ENCODE results near the gene POM121L2. TPM values are rescaled to one million over a fixed set of nuclear protein-coding genes. Genes with fewer than 3 reads are reported as not detected.

Gene POM121L2
- total RNA-seq (2014; rRNA removed; shearing (Covaris generic)) (not detected in 2 replicates), polyA plus RNA-seq (2016; fragmentation: Nextera tagmentation; extraction: Ambion mirVana) (not detected in 2 replicates)

DNA sequence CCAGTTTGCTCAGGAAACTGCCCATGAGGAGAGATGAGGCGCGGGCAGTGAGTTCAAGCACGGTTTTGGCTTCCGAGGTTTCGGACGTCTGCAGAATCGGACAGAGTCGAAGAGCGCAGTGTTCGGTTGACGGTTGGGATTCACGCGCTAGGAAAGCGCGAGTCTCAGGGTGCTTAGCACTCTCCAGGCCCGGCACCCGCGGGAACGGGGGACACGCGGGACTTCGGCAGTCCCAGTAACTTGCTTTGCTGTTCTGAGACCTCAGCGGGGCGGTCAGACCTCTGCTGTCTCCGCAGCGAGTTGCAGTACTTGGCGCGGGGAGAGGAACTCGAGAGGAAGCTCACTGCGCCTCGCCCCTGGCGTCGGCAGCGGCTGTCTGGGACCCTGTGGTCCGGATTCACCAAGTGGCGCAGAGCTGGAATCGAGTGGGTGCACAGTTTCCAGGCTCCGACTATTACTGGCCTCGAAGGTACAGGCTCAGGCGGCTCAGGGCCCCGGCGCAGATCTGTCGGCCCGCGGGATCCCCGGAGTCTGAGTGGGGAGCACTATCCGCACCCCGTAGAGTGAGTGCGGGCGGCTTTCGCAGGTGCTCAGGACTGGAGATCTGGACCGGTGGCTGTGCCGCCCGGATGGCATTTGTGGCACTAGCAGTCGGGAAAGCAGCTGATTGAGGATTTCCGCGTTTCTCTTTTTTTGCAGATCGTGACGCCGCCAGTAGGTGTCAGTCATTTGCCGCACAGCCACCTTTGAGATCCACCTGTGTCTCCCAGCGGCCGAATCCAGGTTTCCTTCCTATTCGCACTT, at the start of gene POM121L2:
TSS of gene POM121L2 (minus strand) at position 128 of the 804 bp plus-strand sequence. CDS start at position 25, 103 bp downstream.
- peak; percentile 62 for DNase-seq
- peaks cover 31% of the 10 kb centered on the region for H3K27me3 ChIP-seq (replicated peaks; ENCODE audit: insufficient read depth)
- 1 to 3% methylated on average over 47 to 64 of the region's 64 CpGs for WGBS, 2 experiments (ENCODE audit: low coverage in 1 of 2, low lambda C conversion rate in 2 of 2, missing lambda C conversion rate in 2 of 2)
- no peaks in the 10 kb centered on the region for H3K9me3 ChIP-seq (ENCODE audit: low read depth)
- H4K20me1 ChIP-seq (ENCODE audit: insufficient read depth) = no peaks in the 10 kb centered on the region
- H3K4me1 ChIP-seq (ENCODE audit: insufficient read depth) = no peaks in the 10 kb centered on the region
- H3K4me3 ChIP-seq = peak within 1 kb of the TSS; percentile 79
- TF ChIP-seq EZH2 (IDR thresholded peaks at IDR 0.05; ENCODE audit: insufficient read depth, poor library complexity, severe bottlenecking) = no peak
- no peak for TF ChIP-seq EZH2phosphoT487 (IDR thresholded peaks at IDR 0.05; ENCODE audit: insufficient read depth, low read depth)
- H3K36me3 ChIP-seq (ENCODE audit: low read depth) = no peaks in the 10 kb centered on the region
- no peaks in the 10 kb centered on the region for H3K79me2 ChIP-seq (ENCODE audit: insufficient read depth)
- no peaks in the 10 kb centered on the region for H3K9me2 ChIP-seq (ENCODE audit: insufficient read depth)
- peak within 1 kb of the TSS; percentile 88 for H2AFZ ChIP-seq
- H3K9ac ChIP-seq = peak within 1 kb of the TSS; percentile 41; the same call in 1 of the 2 replicates
- H3K27ac ChIP-seq = no peak within 1 kb of the TSS
- H3F3A ChIP-seq (ENCODE audit: insufficient read depth) = no peaks in the 10 kb centered on the region
- peak within 1 kb of the TSS; percentile 79 for H3K4me2 ChIP-seq (ENCODE audit: unreplicated experiment)
- in situ Hi-C loops (cut with MboI) = no loop called here

DNA sequence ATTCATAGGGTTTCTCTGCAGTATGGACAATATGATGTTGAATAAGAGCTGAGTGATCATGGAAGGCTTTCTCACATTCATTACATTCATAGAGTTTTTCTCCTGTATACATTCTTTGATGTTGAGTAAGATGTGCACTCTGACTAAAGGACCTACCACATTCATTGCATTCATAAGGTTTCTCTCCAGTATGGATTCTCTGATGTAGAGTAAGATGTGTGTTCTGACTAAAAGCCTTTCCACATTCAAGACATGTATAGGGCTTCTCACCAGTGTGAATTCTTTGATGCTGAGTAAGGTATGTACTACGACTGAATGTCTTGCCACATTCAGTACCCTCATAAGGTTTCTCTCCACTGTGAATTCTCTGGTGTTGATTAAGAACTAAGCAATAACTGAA, 47.2 kb upstream of the POM121L2 start:
- 15 to 43% methylated on average over 1 of the region's 1 CpG for WGBS, 2 experiments (ENCODE audit: low coverage in 1 of 2, low lambda C conversion rate in 2 of 2, missing lambda C conversion rate in 2 of 2)
- TF ChIP-seq EZH2 (IDR thresholded peaks at IDR 0.05; ENCODE audit: insufficient read depth, poor library complexity, severe bottlenecking) (no peak), EZH2phosphoT487 (IDR thresholded peaks at IDR 0.05; ENCODE audit: insufficient read depth, low read depth) (no peak)
- no peak overlapping the region for H3K4me2 ChIP-seq (ENCODE audit: unreplicated experiment)
- H3F3A ChIP-seq (ENCODE audit: insufficient read depth) = no peaks in the 10 kb centered on the region
- in situ Hi-C loops (cut with MboI) = no loop called here
- no peak overlapping the region for H3K9ac ChIP-seq
- no peak overlapping the region for H3K4me3 ChIP-seq
- no peaks in the 10 kb centered on the region for H3K36me3 ChIP-seq (ENCODE audit: low read depth)
- DNase-seq = no peak
- no peak overlapping the region for H3K27ac ChIP-seq
- no peaks in the 10 kb centered on the region for H3K27me3 ChIP-seq (replicated peaks; ENCODE audit: insufficient read depth)
- no peaks in the 10 kb centered on the region for H3K9me3 ChIP-seq (ENCODE audit: low read depth)
- no peaks in the 10 kb centered on the region for H3K79me2 ChIP-seq (ENCODE audit: insufficient read depth)
- H4K20me1 ChIP-seq (ENCODE audit: insufficient read depth) = no peaks in the 10 kb centered on the region
- H3K4me1 ChIP-seq (ENCODE audit: insufficient read depth) = no peaks in the 10 kb centered on the region
- no peak overlapping the region for H2AFZ ChIP-seq
- H3K9me2 ChIP-seq (ENCODE audit: insufficient read depth) = no peaks in the 10 kb centered on the region

DNA sequence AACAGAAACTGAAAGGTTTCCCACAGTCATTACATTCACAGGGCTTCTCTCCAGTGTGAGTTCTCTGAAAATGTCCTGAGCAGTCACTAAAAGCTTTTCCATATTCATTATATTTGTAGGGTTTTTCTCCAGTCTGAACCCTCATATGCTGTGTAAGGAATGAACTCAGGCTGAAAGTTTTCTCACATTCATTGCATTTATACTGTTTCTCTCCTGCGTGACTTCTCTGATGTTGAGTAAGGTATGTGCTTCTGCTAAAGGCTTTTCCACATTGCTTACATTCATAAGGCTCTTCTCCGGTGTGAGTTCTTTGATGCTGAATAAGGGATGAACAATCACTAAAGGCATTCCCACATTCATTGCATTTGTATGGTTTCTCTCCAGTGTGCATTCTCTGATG, 46.7 kb upstream of the POM121L2 start:
- H3F3A ChIP-seq (ENCODE audit: insufficient read depth) = no peaks in the 10 kb centered on the region
- H3K36me3 ChIP-seq (ENCODE audit: low read depth) = no peaks in the 10 kb centered on the region
- H4K20me1 ChIP-seq (ENCODE audit: insufficient read depth) = no peaks in the 10 kb centered on the region
- in situ Hi-C loops (cut with MboI) = no loop called here
- no peak for TF ChIP-seq EZH2phosphoT487 (IDR thresholded peaks at IDR 0.05; ENCODE audit: insufficient read depth, low read depth)
- H3K27me3 ChIP-seq (replicated peaks; ENCODE audit: insufficient read depth) = no peaks in the 10 kb centered on the region
- no peak overlapping the region for H2AFZ ChIP-seq
- no peaks in the 10 kb centered on the region for H3K9me2 ChIP-seq (ENCODE audit: insufficient read depth)
- H3K9me3 ChIP-seq (ENCODE audit: low read depth) = no peaks in the 10 kb centered on the region
- no peaks in the 10 kb centered on the region for H3K79me2 ChIP-seq (ENCODE audit: insufficient read depth)
- WGBS, 2 experiments (ENCODE audit: low coverage in 1 of 2, low lambda C conversion rate in 2 of 2, missing lambda C conversion rate in 2 of 2) = 53% methylated on average over 2 of the region's 2 CpGs
- no peaks in the 10 kb centered on the region for H3K4me1 ChIP-seq (ENCODE audit: insufficient read depth)
- H3K4me3 ChIP-seq = no peak overlapping the region
- no peak overlapping the region for H3K9ac ChIP-seq
- no peak for DNase-seq
- H3K4me2 ChIP-seq (ENCODE audit: unreplicated experiment) = no peak overlapping the region
- H3K27ac ChIP-seq = no peak overlapping the region

DNA sequence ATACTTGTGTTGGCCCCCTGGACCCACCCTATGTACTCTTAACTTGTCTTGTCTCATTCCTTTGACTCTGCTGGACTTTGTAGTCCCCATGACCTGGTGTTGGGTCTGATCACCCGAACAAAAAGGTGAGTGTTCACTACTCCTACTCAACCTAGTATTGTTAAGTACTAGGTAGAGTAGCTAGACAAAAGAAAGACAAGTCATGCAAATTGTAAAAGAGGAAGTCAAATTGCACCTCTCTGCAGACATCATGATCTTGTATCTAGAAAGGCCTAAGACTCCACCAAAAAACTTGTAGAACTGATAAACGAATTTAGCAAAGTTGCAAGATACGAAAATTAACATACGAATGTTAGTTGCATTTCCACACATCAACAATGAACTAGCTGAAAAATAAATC, 40.8 kb upstream of the POM121L2 start:
- Histone ChIP-seq H2AFZ (no peak overlapping the region), H3K4me2 (ENCODE audit: unreplicated experiment) (no peak overlapping the region), H3K27ac (no peak overlapping the region), H3K4me1 (ENCODE audit: insufficient read depth) (no peaks in the 10 kb centered on the region), H3K27me3 (replicated peaks; ENCODE audit: insufficient read depth) (no peaks in the 10 kb centered on the region), H3K9me3 (ENCODE audit: low read depth) (no peaks in the 10 kb centered on the region), H3K4me3 (no peak overlapping the region), H3K36me3 (ENCODE audit: low read depth) (no peaks in the 10 kb centered on the region), H4K20me1 (ENCODE audit: insufficient read depth) (no peaks in the 10 kb centered on the region), H3K9me2 (ENCODE audit: insufficient read depth) (no peaks in the 10 kb centered on the region), H3K9ac (no peak overlapping the region), H3K79me2 (ENCODE audit: insufficient read depth) (no peaks in the 10 kb centered on the region), H3F3A (ENCODE audit: insufficient read depth) (no peaks in the 10 kb centered on the region)
- in situ Hi-C loops (cut with MboI) = no loop called here
- no peak for DNase-seq
- WGBS, 2 experiments (ENCODE audit: low coverage in 1 of 2, low lambda C conversion rate in 2 of 2, missing lambda C conversion rate in 2 of 2) = 21 to 25% methylated on average over 4 of the region's 4 CpGs
- TF ChIP-seq EZH2phosphoT487 (IDR thresholded peaks at IDR 0.05; ENCODE audit: insufficient read depth, low read depth) (no peak), EZH2 (IDR thresholded peaks at IDR 0.05; ENCODE audit: insufficient read depth, poor library complexity, severe bottlenecking) (no peak)

Data from GM23248 (cell line).